ENCODE results near the gene SLC35F1.

SLC35F1 gene

GRCh38 chr6:118317581-118318563 lies 410.8 kb downstream of the SLC35F1 start:
- DNase-seq (ENCODE audit: low read depth) = peak; percentile 31
- no peak overlapping the region for H3K4me3 ChIP-seq (ENCODE audit: control insufficient read depth, low read depth, low read length)
- TF ChIP-seq, protein P1, sequence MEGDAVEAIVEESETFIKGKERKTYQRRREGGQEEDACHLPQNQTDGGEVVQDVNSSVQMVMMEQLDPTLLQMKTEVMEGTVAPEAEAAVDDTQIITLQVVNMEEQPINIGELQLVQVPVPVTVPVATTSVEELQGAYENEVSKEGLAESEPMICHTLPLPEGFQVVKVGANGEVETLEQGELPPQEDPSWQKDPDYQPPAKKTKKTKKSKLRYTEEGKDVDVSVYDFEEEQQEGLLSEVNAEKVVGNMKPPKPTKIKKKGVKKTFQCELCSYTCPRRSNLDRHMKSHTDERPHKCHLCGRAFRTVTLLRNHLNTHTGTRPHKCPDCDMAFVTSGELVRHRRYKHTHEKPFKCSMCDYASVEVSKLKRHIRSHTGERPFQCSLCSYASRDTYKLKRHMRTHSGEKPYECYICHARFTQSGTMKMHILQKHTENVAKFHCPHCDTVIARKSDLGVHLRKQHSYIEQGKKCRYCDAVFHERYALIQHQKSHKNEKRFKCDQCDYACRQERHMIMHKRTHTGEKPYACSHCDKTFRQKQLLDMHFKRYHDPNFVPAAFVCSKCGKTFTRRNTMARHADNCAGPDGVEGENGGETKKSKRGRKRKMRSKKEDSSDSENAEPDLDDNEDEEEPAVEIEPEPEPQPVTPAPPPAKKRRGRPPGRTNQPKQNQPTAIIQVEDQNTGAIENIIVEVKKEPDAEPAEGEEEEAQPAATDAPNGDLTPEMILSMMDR (conservative IDR thresholded peaks at IDR 0.05; ENCODE audit: control insufficient read depth, insufficient read depth, low read depth, low read length) = no peak

GRCh38 chr6:118318648-118319047 lies 411.6 kb downstream of the SLC35F1 start:
- no peak for DNase-seq (ENCODE audit: low read depth)
- TF ChIP-seq, protein P1 (conservative IDR thresholded peaks at IDR 0.05; ENCODE audit: control insufficient read depth, insufficient read depth, low read depth, low read length) = no peak
- no peak overlapping the region for H3K4me3 ChIP-seq (ENCODE audit: control insufficient read depth, low read depth, low read length)

- DNase-seq (ENCODE audit: low read depth) = no peak
- TF ChIP-seq, protein P1 (conservative IDR thresholded peaks at IDR 0.05; ENCODE audit: control insufficient read depth, insufficient read depth, low read depth, low read length) = no peak
- no peak overlapping the region for H3K4me3 ChIP-seq (ENCODE audit: control insufficient read depth, low read depth, low read length)
Measured at GRCh38 chr6:118319416-118319815, 412.4 kb downstream of the SLC35F1 start.

GRCh38 chr6:118319894-118320649 lies 413.0 kb downstream of the SLC35F1 start:
- no peak overlapping the region for H3K4me3 ChIP-seq (ENCODE audit: control insufficient read depth, low read depth, low read length)
- no peak for DNase-seq (ENCODE audit: low read depth)
- TF ChIP-seq, protein P1 (conservative IDR thresholded peaks at IDR 0.05; ENCODE audit: control insufficient read depth, insufficient read depth, low read depth, low read length) = no peak

DNA sequence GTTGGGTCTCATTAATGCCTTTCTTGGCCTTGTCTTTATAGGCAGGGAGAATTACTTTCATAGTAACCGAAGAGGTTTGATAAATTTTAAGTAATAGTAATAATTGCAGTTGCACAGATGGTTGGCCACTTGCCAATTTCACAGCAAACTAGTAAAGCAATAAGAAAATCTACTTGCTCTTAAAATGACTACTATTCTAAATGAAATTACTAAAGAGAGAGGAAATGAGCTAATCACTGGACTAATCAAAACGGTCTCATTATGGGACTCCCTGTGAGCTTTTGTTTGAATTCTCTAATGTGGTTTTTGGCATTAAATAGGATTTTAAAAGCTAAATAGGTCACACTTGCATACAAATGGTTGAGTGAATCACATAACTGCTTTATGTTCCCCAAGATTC lies 413.6 kb downstream of the SLC35F1 start:
- H3K4me3 ChIP-seq (ENCODE audit: control insufficient read depth, low read depth, low read length) = no peak overlapping the region
- TF ChIP-seq, protein P1 (conservative IDR thresholded peaks at IDR 0.05; ENCODE audit: control insufficient read depth, insufficient read depth, low read depth, low read length) = no peak
- DNase-seq (ENCODE audit: low read depth) = peak; percentile 25

GRCh38 chr6:118324116-118324515 lies 417.1 kb downstream of the SLC35F1 start:
- TF ChIP-seq, protein P1 (conservative IDR thresholded peaks at IDR 0.05; ENCODE audit: control insufficient read depth, insufficient read depth, low read depth, low read length) = no peak
- no peak overlapping the region for H3K4me3 ChIP-seq (ENCODE audit: control insufficient read depth, low read depth, low read length)
- no peak for DNase-seq (ENCODE audit: low read depth)

Data from fibroblast of mammary gland (primary cell).